Colonic mucosa (tissue), 4 donors: ENCODE results near the gene WFDC5. TPM values are rescaled to one million over a fixed set of nuclear protein-coding genes. Genes with fewer than 3 reads are reported as not detected.

ENCODE experiments used
- DNase-seq: peaks from one replicate; pipeline ENCODE4 v3.0.0-alpha.2; 2020
- H3K27ac ChIP-seq: fragments of 200-600 bp; one replicate; pipeline ENCODE4 v1.8.0; 2021
- H3K27me3 ChIP-seq: fragments of 200-600 bp; one replicate; pipeline ENCODE4 v1.8.0; 2021
- H3K36me3 ChIP-seq: fragments of 200-600 bp; one replicate; pipeline ENCODE4 v1.8.0; 2021
- H3K4me1 ChIP-seq: fragments of 200-600 bp; one replicate; pipeline ENCODE4 v1.8.0; 2021; ENCODE audit warnings: mild to moderate bottlenecking
- H3K4me3 ChIP-seq: fragments of 200-600 bp; one replicate; pipeline ENCODE4 v1.8.0; 2021
- H3K9ac ChIP-seq, 2 donors: one replicate each; pipeline ENCODE4 v1.7.0; 2013; ENCODE audit warnings: control low read depth in 2 of 2, low read depth in 2 of 2, low read length in 2 of 2
- H3K9me3 ChIP-seq: fragments of 200-600 bp; one replicate; pipeline ENCODE4 v1.8.0; 2021
- CTCF ChIP-seq: fragments of 200-600 bp; IDR thresholded peaks from one replicate; pipeline ENCODE4 v1.8.0; 2022; ENCODE audit warnings: antibody characterized with exemption, mild to moderate bottlenecking
- intact Hi-C: fragments of 100-400 bp; cut with DNase I; formaldehyde crosslinking; loops from one replicate; pipeline ENCODE4 v1.14.1; 2022
- total RNA-seq, 2 donors: library from RNA; stranded (reverse); fragmentation: NEBNext Ultra II Directional in 1 of 2; extraction: Animal tissue kit (Norgen Biotek cat#: 25700) in 1 of 2; gene quantifications; one replicate each; pipeline ENCODE4 v1.2.1, GENCODE V29; 2021
- donor health status: healthy.
- donor health status: DM: no; HTN: no; CAD: no.
- donor health status: DM: no; HTN: no; CAD: no.

The WFDC5 gene
- total RNA-seq, 2 donors from 2014 or later = not detected

DNA sequence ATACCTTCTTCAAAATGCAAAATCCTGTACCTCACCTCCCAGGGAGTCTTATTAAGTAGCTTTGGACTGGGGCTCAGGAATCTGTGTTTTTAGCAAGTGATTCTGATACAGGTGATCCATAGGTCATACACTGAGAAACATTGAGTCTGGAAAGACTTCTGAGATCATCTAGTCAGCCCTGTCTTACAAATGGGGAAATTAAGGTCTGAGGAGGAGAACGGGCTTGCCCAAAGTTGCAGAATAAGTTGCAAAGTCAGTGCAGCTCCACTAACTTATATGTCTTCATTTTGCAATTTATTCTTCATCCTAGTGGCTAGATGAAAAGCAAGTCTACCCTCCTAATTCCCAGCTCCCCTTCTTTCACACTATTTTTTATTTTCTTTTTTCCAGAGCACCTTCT lies 42.9 kb downstream of the WFDC5 start:
- intact Hi-C loops = no loop called here

DNA sequence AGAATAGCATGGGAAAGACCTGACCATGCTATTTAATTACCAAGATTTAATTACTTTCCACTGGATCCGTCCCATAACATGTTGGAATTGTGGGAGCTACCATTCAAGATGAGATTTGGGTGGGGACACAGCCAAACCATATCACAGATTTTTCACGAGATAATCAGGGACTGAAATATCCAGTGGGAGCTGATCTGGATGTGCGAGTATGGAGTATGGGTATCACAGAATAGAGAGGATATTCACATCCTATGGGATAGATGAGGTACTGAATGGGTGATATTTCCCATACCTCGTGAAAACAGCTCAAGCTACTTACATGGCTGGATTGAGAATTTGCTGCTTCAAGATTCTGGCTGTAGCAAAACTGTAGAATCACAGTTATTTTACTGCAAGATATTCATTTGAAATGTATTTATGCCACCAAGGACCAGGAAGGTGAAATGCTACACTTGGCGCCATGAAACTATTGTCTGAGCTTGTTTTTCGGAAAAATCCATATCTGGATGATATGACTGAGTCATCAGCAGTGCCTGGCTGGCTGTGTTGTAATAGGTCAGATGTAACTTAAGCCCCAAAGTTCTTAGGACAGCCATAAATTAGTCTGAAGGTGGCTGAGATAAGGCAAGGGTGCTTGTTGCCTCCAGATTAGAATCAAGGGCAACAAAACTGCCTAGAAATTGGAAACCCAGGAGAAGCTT lies 43.9 kb downstream of the WFDC5 start:
- Histone ChIP-seq H3K4me3 (no peak overlapping the region), H3K36me3 (no peaks in the 10 kb centered on the region), H3K27ac (no peak overlapping the region), H3K9ac (no peak overlapping the region), H3K4me1 (no peaks in the 10 kb centered on the region), H3K27me3 (no peaks in the 10 kb centered on the region), H3K9me3 (no peaks in the 10 kb centered on the region)
- no peak for DNase-seq
- TF ChIP-seq CTCF = no peak
- intact Hi-C loops = no loop called here

More for the DNA sequence above, 42.9 kb downstream of the WFDC5 start:
- H3K27me3 ChIP-seq = no peaks in the 10 kb centered on the region
- no peaks in the 10 kb centered on the region for H3K4me1 ChIP-seq
- no peaks in the 10 kb centered on the region for H3K9me3 ChIP-seq
- no peak overlapping the region for H3K9ac ChIP-seq
- no peak overlapping the region for H3K4me3 ChIP-seq
- no peak for DNase-seq
- no peak for TF ChIP-seq CTCF
- no peaks in the 10 kb centered on the region for H3K36me3 ChIP-seq
- H3K27ac ChIP-seq = no peak overlapping the region

- H3K9ac ChIP-seq = no peak overlapping the region
- no peaks in the 10 kb centered on the region for H3K9me3 ChIP-seq
- H3K36me3 ChIP-seq = no peaks in the 10 kb centered on the region
- DNase-seq = no peak
- no peak for TF ChIP-seq CTCF
- no peaks in the 10 kb centered on the region for H3K27me3 ChIP-seq
- no peak overlapping the region for H3K27ac ChIP-seq
- no peaks in the 10 kb centered on the region for H3K4me1 ChIP-seq
- intact Hi-C loops = no loop called here
- H3K4me3 ChIP-seq = no peak overlapping the region
Measured at GRCh38 chr20:45069261-45069660, 45.7 kb downstream of the WFDC5 start.

DNA sequence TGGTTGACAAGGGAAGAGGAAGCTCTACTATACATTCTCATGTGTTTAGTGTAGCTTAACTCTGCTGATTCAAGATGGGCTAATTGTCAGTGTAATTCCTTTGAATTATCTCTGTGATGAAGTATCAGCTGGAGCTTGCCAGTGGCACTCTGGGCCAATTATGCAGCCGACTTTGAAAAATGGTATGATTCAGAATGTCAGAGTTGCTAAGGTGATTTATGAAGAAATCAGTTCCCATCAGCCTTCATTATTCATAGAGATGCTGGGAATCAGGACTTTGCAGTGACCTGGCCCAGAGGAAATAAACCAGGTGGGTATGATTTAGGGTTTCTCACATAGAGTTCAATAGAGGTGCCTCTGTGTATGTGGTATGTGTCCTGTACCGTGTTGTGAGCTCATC lies 47.4 kb downstream of the WFDC5 start:
- DNase-seq = no peak
- no peak overlapping the region for H3K9ac ChIP-seq
- TF ChIP-seq CTCF = no peak
- no peaks in the 10 kb centered on the region for H3K27me3 ChIP-seq
- no peaks in the 10 kb centered on the region for H3K4me1 ChIP-seq
- no peaks in the 10 kb centered on the region for H3K9me3 ChIP-seq
- intact Hi-C loops = no loop called here
- H3K4me3 ChIP-seq = no peak overlapping the region
- no peaks in the 10 kb centered on the region for H3K36me3 ChIP-seq
- no peak overlapping the region for H3K27ac ChIP-seq

GRCh38 chr20:45067087-45067486 lies 47.9 kb downstream of the WFDC5 start:
- intact Hi-C loops = no loop called here
- H3K27ac ChIP-seq = no peak overlapping the region
- no peak overlapping the region for H3K9ac ChIP-seq

More at GRCh38 chr20:45067087-45067486, 47.9 kb downstream of the WFDC5 start:
- no peak for DNase-seq
- Histone ChIP-seq H3K27me3 (no peaks in the 10 kb centered on the region), H3K4me3 (no peak overlapping the region), H3K9me3 (no peaks in the 10 kb centered on the region), H3K36me3 (no peaks in the 10 kb centered on the region), H3K4me1 (no peaks in the 10 kb centered on the region)
- TF ChIP-seq CTCF = no peak
